Gastrocnemius medialis (tissue), 4 donors: ENCODE results near the gene RPRD2. TPM values are rescaled to one million over a fixed set of nuclear protein-coding genes. Genes with fewer than 3 reads are reported as not detected.

ENCODE experiments used
- ATAC-seq, 2 donors: fragments of 150-250 bp; one replicate each; pipeline ENCODE4 v1.9.1; 2016
- DNase-seq, 2 donors: peaks; one replicate each; pipeline ENCODE4 v3.0.0-alpha.2; 2019
- H3K27ac ChIP-seq, 4 donors: fragments of 200-600 bp; sonication (generic); 1 replicate in 1 of 4; 2 replicates in 3 of 4; pipeline ENCODE4 v1.5.1; 2016 to 2018; ENCODE audit warnings: mild to moderate bottlenecking in 2 of 4, moderate library complexity in 1 of 4
- H3K27me3 ChIP-seq, 3 donors: fragments of 200-600 bp; sonication (generic) in 2 of 3; 1 replicate in 1 of 3; 2 replicates in 2 of 3; pipeline versions ENCODE4 v1.5.1 to v1.6.0; 2016 to 2019; ENCODE audit warnings: mild to moderate bottlenecking in 1 of 3, moderate library complexity in 1 of 3
- H3K36me3 ChIP-seq, 2 donors: fragments of 200-600 bp; sonication (generic) in 1 of 2; one replicate each; pipeline ENCODE4 v1.5.1; 2017 to 2018
- H3K4me1 ChIP-seq, 2 donors: fragments of 200-600 bp; sonication (generic) in 1 of 2; one replicate each; pipeline ENCODE4 v1.5.1; 2016 to 2017; ENCODE audit warnings: mild to moderate bottlenecking in 2 of 2
- H3K4me3 ChIP-seq, 4 donors: fragments of 200-600 bp; sonication (generic) in 3 of 4; 1 replicate in 1 of 4; 2 replicates in 3 of 4; pipeline ENCODE4 v1.5.1; 2016 to 2019; ENCODE audit warnings: mild to moderate bottlenecking in 2 of 4
- H3K9me3 ChIP-seq, 3 donors: fragments of 200-600 bp; sonication (generic) in 2 of 3; 1 replicate in 1 of 3; 2 replicates in 2 of 3; pipeline ENCODE4 v1.5.1; 2016 to 2019
- CTCF ChIP-seq, 5 experiments: fragments of 450-650 bp in 3 of 5; fragments of 200-600 bp in 2 of 5; sonication (generic) in 2 of 5; IDR thresholded peaks in 4 of 5; conservative IDR thresholded peaks in 1 of 5; 1 replicate in 4 of 5; 2 replicates in 1 of 5; pipeline ENCODE4 v1.5.1; 2016 to 2019; ENCODE audit warnings: antibody characterized with exemption in 5 of 5, mild to moderate bottlenecking in 3 of 5, moderate library complexity in 3 of 5
- POLR2A ChIP-seq, 2 donors: fragments of 450-650 bp; IDR thresholded peaks; one replicate each; pipeline ENCODE4 v1.6.1; 2017; ENCODE audit warnings: antibody characterized with exemption in 2 of 2, mild to moderate bottlenecking in 2 of 2, moderate library complexity in 2 of 2
- in situ Hi-C, 4 donors: fragments of 200-750 bp; cut with MboI; loops; one replicate each; pipeline versions ENCODE4 v1.15.0 to v1.8.0; 2017; ENCODE audit warnings: low sequenced_read_pairs in 4 of 4
- intact Hi-C: fragments of 100-400 bp; cut with DNase I; formaldehyde crosslinking; loops from one replicate; pipeline ENCODE4 v1.15.1; 2023; ENCODE audit warnings: low total_unique reads
- total RNA-seq, 4 donors: library from RNA; depleted of rRNA; stranded (reverse); fragments of >200 nt; gene quantifications; one replicate each; pipeline versions ENCODE4 v1.1.0 to v1.2.3, GENCODE V29; 2016

Gene RPRD2
- total RNA-seq, 4 donors from 2014 or later: 18.0 to 28.0 (median 23.1) TPM

- no peak for DNase-seq
- ATAC-seq: no peak
- no peak overlapping the region for H3K27ac ChIP-seq
- no peak overlapping the region for H3K4me3 ChIP-seq
- in situ Hi-C loops: no loop called here
- H3K9me3 ChIP-seq: no peaks in the 10 kb centered on the region
- intact Hi-C loops: no loop called here
- H3K4me1 ChIP-seq: no peaks in the 10 kb centered on the region
- peaks cover 0 to 24% of the 10 kb centered on the region in 2 donors for H3K36me3 ChIP-seq
- TF ChIP-seq POLR2A (IDR thresholded peaks at IDR 0.05) (no peak), CTCF (IDR thresholded peaks at IDR 0.05 in 4 of 5, conservative IDR thresholded peaks at IDR 0.05 in 1 of 5) (no peak)
- H3K27me3 ChIP-seq: no peaks in the 10 kb centered on the region
Measured at GRCh38 chr1:150441121-150441520, 77.2 kb downstream of the RPRD2 start.

GRCh38 chr1:150444232-150444631 lies 80.3 kb downstream of the RPRD2 start:
- Histone ChIP-seq H3K9me3 (no peaks in the 10 kb centered on the region), H3K4me1 (no peaks in the 10 kb centered on the region), H3K36me3 (peaks cover 0 to 42% of the 10 kb centered on the region in 2 donors), H3K27ac (no peak overlapping the region), H3K4me3 (no peak overlapping the region), H3K27me3 (no peaks in the 10 kb centered on the region)
- DNase-seq: no peak
- no peak for ATAC-seq
- in situ Hi-C loops (no loop called here), intact Hi-C loops (no loop called here)
- TF ChIP-seq POLR2A (IDR thresholded peaks at IDR 0.05) (no peak), CTCF (IDR thresholded peaks at IDR 0.05 in 4 of 5, conservative IDR thresholded peaks at IDR 0.05 in 1 of 5) (no peak)

- DNase-seq: no peak
- in situ Hi-C loops (no loop called here), intact Hi-C loops (no loop called here)
- Histone ChIP-seq H3K4me1 (peaks cover 8% of the 10 kb centered on the region in 2 donors), H3K27me3 (no peaks in the 10 kb centered on the region), H3K36me3 (peaks cover 0 to 56% of the 10 kb centered on the region in 2 donors), H3K9me3 (no peaks in the 10 kb centered on the region), H3K27ac (no peak overlapping the region), H3K4me3 (no peak overlapping the region)
- ATAC-seq: no peak
- TF ChIP-seq CTCF (IDR thresholded peaks at IDR 0.05 in 4 of 5, conservative IDR thresholded peaks at IDR 0.05 in 1 of 5): no peak
- no peak for TF ChIP-seq POLR2A (IDR thresholded peaks at IDR 0.05)
Measured at GRCh38 chr1:150456146-150456647, 92.2 kb downstream of the RPRD2 start.

- peak; percentile 25 to 54 for DNase-seq
Measured at GRCh38 chr1:150464422-150464826, 100.5 kb downstream of the RPRD2 start.

More at GRCh38 chr1:150464422-150464826, 100.5 kb downstream of the RPRD2 start:
- Histone ChIP-seq H3K27me3 (no peaks in the 10 kb centered on the region), H3K36me3 (peaks cover 0 to 49% of the 10 kb centered on the region in 2 donors), H3K4me1 (peaks cover 0 to 9% of the 10 kb centered on the region in 2 donors), H3K9me3 (no peaks in the 10 kb centered on the region), H3K27ac (peak overlapping the region in 1 of 4 donors; percentile 37), H3K4me3 (no peak overlapping the region)
- peak; percentile 48 to 73 for ATAC-seq
- no peak for TF ChIP-seq POLR2A (IDR thresholded peaks at IDR 0.05)
- peak; percentile 79 to 85 (median 81) for TF ChIP-seq CTCF (IDR thresholded peaks at IDR 0.05 in 4 of 5, conservative IDR thresholded peaks at IDR 0.05 in 1 of 5)
- in situ Hi-C loops (loop anchor here (5.0 to 10.0 kb wide), 3 partner anchors 68 to 150 kb away; no protein-coding TSS in a partner anchor), intact Hi-C loops (loop anchor here (1.0 kb wide), 2 partner anchors 68 to 96 kb away; no protein-coding TSS in a partner anchor)
